HepG2 (cell line): ENCODE data around the gene RHO.

Experiments
- PTBP1 ChIP-seq: fragments of 200-400 bp; formaldehyde crosslinking; IDR thresholded peaks from 2 replicates; pipeline ENCODE4 v1.6.1; 2018; ENCODE audit warnings: low read length, low read depth; ENCODE audit not compliant: poor library complexity, severe bottlenecking
- RAD21 ChIP-seq: fragments of 450-650 bp; formaldehyde crosslinking; IDR thresholded peaks from 2 replicates; pipeline ENCODE4 v1.5.0; 2020; ENCODE audit warnings: mild to moderate bottlenecking
- ZBTB43 ChIP-seq: sonication (generic); formaldehyde crosslinking; conservative IDR thresholded peaks from 2 replicates; pipeline ENCODE4 v1.4.0; 2020; ENCODE audit warnings: missing genetic modification reagents
- ZNF333 ChIP-seq: sonication (generic); formaldehyde crosslinking; IDR thresholded peaks from 2 replicates; pipeline ENCODE4 v1.4.0; 2020; ENCODE audit warnings: mild to moderate bottlenecking, missing genetic modification reagents, borderline replicate concordance

GRCh38 chr3:129482721-129483120, 45.7 kb upstream of the RHO start:
- no peak for TF ChIP-seq ZBTB43 (CRISPR knock-in tag)
- TF ChIP-seq PTBP1 = no peak
- TF ChIP-seq ZNF333 = no peak
- TF ChIP-seq RAD21 = no peak
